HL-60 (cell line): ENCODE results near the gene GRIK5.

Experiments
- DNase-seq, 2 experiments: peaks; one replicate each; pipeline ENCODE4 v3.0.0-alpha.2; 2010 to 2020; ENCODE audit warnings: low read depth in 1 of 2, low spot score in 1 of 2
- H3K27ac ChIP-seq: fragments of 250-450 bp; sonication (Bioruptor Pico); replicated peaks from 2 replicates; pipeline ENCODE4 v1.5.1; 2020; ENCODE audit warnings: mild to moderate bottlenecking, moderate library complexity
- H3K27me3 ChIP-seq: fragments of 250-450 bp; sonication (Bioruptor Pico); 2 replicates; pipeline ENCODE4 v1.5.1; 2021; ENCODE audit warnings: mild to moderate bottlenecking, moderate library complexity; ENCODE audit not compliant: insufficient read depth, poor library complexity, severe bottlenecking
- H3K4me3 ChIP-seq: replicated peaks from 2 replicates; pipeline ENCODE4 v1.5.1; 2011; ENCODE audit warnings: mild to moderate bottlenecking, control low read depth, low read length; ENCODE audit not compliant: insufficient read depth
- GABPA ChIP-seq: IDR thresholded peaks from 2 replicates; pipeline ENCODE4 v1.6.1; 2012; ENCODE audit warnings: low read depth
- POLR2AphosphoS5 ChIP-seq: IDR thresholded peaks from 2 replicates; pipeline ENCODE4 v1.6.1; 2012; ENCODE audit warnings: low read depth
- SPI1 ChIP-seq: IDR thresholded peaks from 2 replicates; pipeline ENCODE4 v1.6.1; 2012; ENCODE audit warnings: low read depth, mild to moderate bottlenecking, borderline replicate concordance
- TF ChIP-seq, protein P1 (sequence below): IDR thresholded peaks from 2 replicates; pipeline ENCODE4 v1.6.1; 2012; ENCODE audit warnings: low read depth; ENCODE audit not compliant: insufficient replicate concordance
- TF ChIP-seq, protein P2 (sequence below): IDR thresholded peaks from one replicate; pipeline ENCODE4 v1.5.1; 2011; ENCODE audit warnings: low read length, control low read depth, inconsistent platforms; ENCODE audit not compliant: insufficient read depth

Gene GRIK5

DNA sequence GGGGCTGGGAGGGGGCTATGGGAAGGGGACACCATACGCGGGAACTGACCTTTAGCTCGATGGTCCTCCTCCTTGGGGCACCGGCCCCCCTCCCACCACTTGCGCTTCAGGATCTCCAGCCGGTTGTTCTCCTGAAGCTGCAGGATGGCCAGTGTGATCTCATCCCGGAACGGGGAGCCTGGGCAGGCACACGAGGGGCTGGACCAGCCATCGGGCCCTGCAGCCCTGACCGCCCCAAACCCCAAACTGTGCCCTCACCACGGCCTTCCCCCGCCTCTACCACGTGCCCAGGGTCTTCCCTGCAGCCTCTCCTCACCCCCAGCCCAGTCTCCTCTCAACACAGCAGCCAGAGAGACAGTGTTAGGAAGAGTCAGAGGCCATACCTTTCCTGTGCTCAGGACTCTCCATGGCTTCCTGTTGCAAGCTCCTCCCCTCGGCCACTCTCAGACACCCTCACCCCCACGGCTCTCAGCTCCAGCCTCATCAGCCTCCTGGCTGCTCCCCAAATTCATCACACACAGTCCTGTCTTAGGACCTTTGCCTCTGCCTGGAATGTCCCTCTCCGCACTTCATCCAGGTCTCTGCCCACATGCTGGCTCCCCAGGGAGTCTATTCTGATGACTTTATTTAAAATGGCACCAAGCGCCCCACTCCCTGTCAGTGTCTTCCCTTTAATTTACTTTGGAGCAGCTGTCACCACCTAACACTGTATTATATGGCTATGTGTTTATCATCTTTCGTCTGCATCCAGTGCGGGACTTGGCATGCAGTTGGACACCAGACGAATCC lies 66.3 kb downstream of the GRIK5 start:
- TF ChIP-seq, protein P1, sequence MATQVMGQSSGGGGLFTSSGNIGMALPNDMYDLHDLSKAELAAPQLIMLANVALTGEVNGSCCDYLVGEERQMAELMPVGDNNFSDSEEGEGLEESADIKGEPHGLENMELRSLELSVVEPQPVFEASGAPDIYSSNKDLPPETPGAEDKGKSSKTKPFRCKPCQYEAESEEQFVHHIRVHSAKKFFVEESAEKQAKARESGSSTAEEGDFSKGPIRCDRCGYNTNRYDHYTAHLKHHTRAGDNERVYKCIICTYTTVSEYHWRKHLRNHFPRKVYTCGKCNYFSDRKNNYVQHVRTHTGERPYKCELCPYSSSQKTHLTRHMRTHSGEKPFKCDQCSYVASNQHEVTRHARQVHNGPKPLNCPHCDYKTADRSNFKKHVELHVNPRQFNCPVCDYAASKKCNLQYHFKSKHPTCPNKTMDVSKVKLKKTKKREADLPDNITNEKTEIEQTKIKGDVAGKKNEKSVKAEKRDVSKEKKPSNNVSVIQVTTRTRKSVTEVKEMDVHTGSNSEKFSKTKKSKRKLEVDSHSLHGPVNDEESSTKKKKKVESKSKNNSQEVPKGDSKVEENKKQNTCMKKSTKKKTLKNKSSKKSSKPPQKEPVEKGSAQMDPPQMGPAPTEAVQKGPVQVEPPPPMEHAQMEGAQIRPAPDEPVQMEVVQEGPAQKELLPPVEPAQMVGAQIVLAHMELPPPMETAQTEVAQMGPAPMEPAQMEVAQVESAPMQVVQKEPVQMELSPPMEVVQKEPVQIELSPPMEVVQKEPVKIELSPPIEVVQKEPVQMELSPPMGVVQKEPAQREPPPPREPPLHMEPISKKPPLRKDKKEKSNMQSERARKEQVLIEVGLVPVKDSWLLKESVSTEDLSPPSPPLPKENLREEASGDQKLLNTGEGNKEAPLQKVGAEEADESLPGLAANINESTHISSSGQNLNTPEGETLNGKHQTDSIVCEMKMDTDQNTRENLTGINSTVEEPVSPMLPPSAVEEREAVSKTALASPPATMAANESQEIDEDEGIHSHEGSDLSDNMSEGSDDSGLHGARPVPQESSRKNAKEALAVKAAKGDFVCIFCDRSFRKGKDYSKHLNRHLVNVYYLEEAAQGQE, result no peak
- no peak for TF ChIP-seq POLR2AphosphoS5
- no peak for TF ChIP-seq GABPA
- TF ChIP-seq, protein P2, sequence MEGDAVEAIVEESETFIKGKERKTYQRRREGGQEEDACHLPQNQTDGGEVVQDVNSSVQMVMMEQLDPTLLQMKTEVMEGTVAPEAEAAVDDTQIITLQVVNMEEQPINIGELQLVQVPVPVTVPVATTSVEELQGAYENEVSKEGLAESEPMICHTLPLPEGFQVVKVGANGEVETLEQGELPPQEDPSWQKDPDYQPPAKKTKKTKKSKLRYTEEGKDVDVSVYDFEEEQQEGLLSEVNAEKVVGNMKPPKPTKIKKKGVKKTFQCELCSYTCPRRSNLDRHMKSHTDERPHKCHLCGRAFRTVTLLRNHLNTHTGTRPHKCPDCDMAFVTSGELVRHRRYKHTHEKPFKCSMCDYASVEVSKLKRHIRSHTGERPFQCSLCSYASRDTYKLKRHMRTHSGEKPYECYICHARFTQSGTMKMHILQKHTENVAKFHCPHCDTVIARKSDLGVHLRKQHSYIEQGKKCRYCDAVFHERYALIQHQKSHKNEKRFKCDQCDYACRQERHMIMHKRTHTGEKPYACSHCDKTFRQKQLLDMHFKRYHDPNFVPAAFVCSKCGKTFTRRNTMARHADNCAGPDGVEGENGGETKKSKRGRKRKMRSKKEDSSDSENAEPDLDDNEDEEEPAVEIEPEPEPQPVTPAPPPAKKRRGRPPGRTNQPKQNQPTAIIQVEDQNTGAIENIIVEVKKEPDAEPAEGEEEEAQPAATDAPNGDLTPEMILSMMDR, result no peak
- TF ChIP-seq SPI1, result no peak
- no peak overlapping the region for H3K4me3 ChIP-seq
- H3K27me3 ChIP-seq, result peaks cover 15% of the 10 kb centered on the region
- no peak overlapping the region for H3K27ac ChIP-seq
- no peak for DNase-seq

DNA sequence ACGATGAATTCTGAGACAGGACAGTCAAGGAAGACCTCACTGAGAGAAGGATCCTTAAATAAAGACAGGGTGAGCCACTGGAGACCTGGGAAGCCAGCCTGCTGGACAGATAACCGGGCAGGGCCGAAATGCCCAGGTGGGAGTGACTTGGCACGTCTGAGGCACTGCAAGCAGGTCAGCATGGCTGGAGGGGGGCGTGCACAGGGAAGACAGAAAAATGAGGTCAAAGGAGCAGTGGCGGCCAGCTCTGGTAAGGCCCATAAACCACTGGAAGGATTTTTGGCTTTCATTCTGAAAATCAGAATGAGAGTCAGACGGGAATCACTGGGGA lies 70.2 kb downstream of the GRIK5 start:
- H3K27ac ChIP-seq, result no peak overlapping the region
- DNase-seq, result no peak
- H3K4me3 ChIP-seq, result no peak overlapping the region
- TF ChIP-seq SPI1 (no peak), POLR2AphosphoS5 (no peak), GABPA (no peak)
- TF ChIP-seq, protein P2, result no peak
- TF ChIP-seq, protein P1, result no peak
- H3K27me3 ChIP-seq, result peaks cover 37% of the 10 kb centered on the region

DNA sequence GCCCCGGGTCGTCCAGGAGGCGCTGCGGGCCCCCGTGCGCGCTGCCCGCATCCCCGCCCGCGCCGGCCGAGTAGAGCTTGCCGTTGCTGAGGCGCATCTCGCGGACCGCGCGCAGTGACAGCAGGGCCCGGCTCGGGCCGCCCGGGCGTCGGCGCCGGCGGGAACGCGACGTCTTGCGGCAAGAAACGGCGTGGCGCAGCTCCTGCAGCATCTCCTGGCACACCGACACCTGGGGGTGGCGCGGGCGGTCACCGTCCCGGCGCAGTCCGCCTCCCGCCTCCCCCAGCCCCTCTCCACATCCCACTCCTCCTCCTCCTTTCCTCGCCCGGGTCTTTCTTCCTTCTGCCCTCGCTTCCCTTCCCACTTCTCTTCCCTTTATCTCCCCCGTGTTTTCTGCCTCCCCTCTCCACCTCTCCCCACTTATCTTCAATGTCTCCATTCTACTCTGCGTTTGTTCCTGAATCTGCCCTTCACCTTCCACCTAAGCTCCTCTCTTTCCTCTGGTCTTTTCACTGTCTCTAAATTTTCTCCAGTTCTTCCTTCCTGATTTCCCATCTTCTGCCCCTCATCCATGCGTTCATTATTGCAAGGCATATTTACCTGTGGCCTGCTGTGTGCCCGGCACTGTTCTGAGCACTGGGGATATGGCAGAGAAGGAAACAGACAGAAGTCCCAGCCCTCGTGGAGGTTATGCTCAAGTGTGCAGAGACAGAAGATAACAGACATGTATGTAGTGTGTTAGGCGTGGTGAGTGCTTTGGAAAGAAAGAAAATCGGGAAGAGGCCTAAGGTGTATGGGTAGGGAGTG lies 70.7 kb downstream of the GRIK5 start:
- TF ChIP-seq, protein P2, result no peak
- no peak overlapping the region for H3K4me3 ChIP-seq
- H3K27me3 ChIP-seq, result peaks cover 37% of the 10 kb centered on the region
- H3K27ac ChIP-seq, result no peak overlapping the region
- no peak for DNase-seq
